A673 (cell line): ENCODE data around the gene RECQL5. TPM values are rescaled to one million over a fixed set of nuclear protein-coding genes. Genes with fewer than 3 reads are reported as not detected.

Experiments used
- BruUV-seq: library from RNA; stranded (reverse); fragments of 400-500 nt; replicated peaks from 2 replicates; lab custom pipeline; 2021; lab: Mats Ljungman, UMichigan
- CTCF ChIA-PET: fragments of 300-600 bp; sonication (Branson Sonifier 250); formaldehyde crosslinking; loops from one replicate; lab custom pipeline; 2022; ENCODE audit warnings: antibody characterized with exemption; lab: Charles Lee
- POLR2A ChIA-PET: fragments of 300-600 bp; sonication (Branson Sonifier 250); formaldehyde crosslinking; loops from one replicate; lab custom pipeline; 2022; ENCODE audit warnings: antibody characterized with exemption; ENCODE audit not compliant: low non-redundant PET; lab: Charles Lee
- DNase-seq: peaks from one replicate; pipeline ENCODE4 v3.0.0-alpha.2; 2015; ENCODE audit warnings: low spot score
- H3K27ac ChIP-seq: fragments of 200-600 bp; sonication (generic); 2 replicates; pipeline ENCODE4 v1.5.1; 2016; ENCODE audit warnings: mixed run types, low read depth, mild to moderate bottlenecking, mixed read lengths, antibody characterized with exemption, low read length; ENCODE audit not compliant: poor library complexity, severe bottlenecking
- H3K27me3 ChIP-seq: fragments of 200-600 bp; sonication (generic); replicated peaks from 2 replicates; pipeline ENCODE4 v1.6.1; 2017; ENCODE audit warnings: mixed run types, low read depth, mild to moderate bottlenecking, mixed read lengths, antibody characterized with exemption, low read length; ENCODE audit not compliant: insufficient read depth, poor library complexity
- H3K36me3 ChIP-seq: fragments of 200-600 bp; sonication (generic); 2 replicates; pipeline ENCODE4 v1.6.1; 2016; ENCODE audit warnings: mixed run types, mild to moderate bottlenecking, mixed read lengths, antibody characterized with exemption, low read length; ENCODE audit not compliant: insufficient read depth, poor library complexity, severe bottlenecking
- H3K4me1 ChIP-seq: fragments of 200-600 bp; sonication (generic); 2 replicates; pipeline ENCODE4 v1.6.1; 2017; ENCODE audit warnings: mixed run types, mild to moderate bottlenecking, mixed read lengths, antibody characterized with exemption, low read length; ENCODE audit not compliant: insufficient read depth, poor library complexity, severe bottlenecking
- H3K4me3 ChIP-seq: fragments of 200-600 bp; sonication (generic); 2 replicates; pipeline ENCODE4 v1.5.1; 2016; ENCODE audit warnings: low read depth, mixed run types, mild to moderate bottlenecking, mixed read lengths, low read length; ENCODE audit not compliant: poor library complexity, severe bottlenecking
- H3K9me3 ChIP-seq: fragments of 200-600 bp; sonication (generic); 2 replicates; pipeline ENCODE4 v1.6.1; 2016; ENCODE audit warnings: mixed run types, low read depth, mild to moderate bottlenecking, mixed read lengths, antibody characterized with exemption, low read length; ENCODE audit not compliant: poor library complexity, severe bottlenecking
- EZH2 ChIP-seq: fragments of 200-600 bp; sonication (generic); IDR thresholded peaks from 2 replicates; pipeline ENCODE4 v1.6.1; 2017; ENCODE audit warnings: borderline replicate concordance, low read depth, mild to moderate bottlenecking, mixed read lengths, antibody characterized with exemption, low read length; ENCODE audit not compliant: poor library complexity, severe bottlenecking
- intact Hi-C: fragments of 100-400 bp; cut with micrococcal nuclease; formaldehyde crosslinking; loops from one replicate; pipeline ENCODE4 v1.10.0; 2022; ENCODE audit not compliant: unreplicated experiment
- total RNA-seq: library from RNA; stranded (reverse); gene quantifications from 2 replicates; pipeline ENCODE4 v1.2.3, GENCODE V29; 2021
- TF ChIP-seq, protein P1 (sequence below): fragments of 300-800, 200-600 bp; sonication (generic); conservative IDR thresholded peaks from 2 replicates; pipeline ENCODE4 v1.5.1; 2017; ENCODE audit warnings: low read depth, mild to moderate bottlenecking, antibody characterized with exemption, low read length, moderate library complexity, mixed read lengths

RECQL5 gene
- total RNA-seq, 1 experiment from 2014 or later = 30.6 TPM

DNA sequence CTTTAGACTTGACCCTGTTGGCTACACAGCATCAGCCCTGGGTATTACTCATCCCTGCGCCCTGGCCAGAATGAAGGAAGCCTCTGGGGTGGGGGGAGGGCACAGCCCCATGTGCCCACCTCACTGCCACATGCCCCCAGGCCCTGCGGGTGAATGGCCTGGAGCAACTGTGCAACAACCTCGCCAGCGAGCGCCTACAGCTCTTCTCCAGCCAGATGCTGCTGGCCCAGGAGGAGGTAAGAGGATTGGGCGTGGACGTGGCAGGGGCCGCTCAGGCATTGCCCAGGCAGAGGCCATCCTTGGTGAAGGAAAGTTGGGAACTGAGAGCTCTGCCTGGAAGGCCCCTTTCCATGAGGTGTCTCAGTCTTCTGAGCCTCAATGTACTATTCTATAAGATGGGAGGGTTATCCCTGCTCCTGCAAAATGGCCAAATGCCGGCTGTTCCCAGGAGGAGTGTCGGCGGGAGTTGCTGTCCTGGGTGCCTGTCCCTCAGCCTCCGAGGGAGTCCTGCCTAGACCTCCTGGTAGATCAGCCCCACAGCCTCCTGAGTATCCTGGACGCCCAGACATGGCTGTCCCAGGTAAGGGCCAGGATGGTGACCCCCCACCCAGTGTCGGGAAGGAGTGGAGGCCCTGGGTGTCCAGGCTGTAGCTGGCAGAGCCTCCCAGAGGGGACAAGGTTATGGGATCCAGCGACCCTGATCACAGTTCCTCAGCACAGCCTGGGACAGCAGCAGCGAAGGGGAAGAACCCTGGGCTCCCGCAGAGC lies 70.5 kb downstream of the RECQL5 start:
- intact Hi-C loops = no loop called here
- H3K27me3 ChIP-seq = no peaks in the 10 kb centered on the region
- H3K4me1 ChIP-seq = no peaks in the 10 kb centered on the region
- no peaks in the 10 kb centered on the region for H3K36me3 ChIP-seq
- ChIA-PET POLR2A (no interaction called here), CTCF (no interaction called here)
- TF ChIP-seq, protein P1, sequence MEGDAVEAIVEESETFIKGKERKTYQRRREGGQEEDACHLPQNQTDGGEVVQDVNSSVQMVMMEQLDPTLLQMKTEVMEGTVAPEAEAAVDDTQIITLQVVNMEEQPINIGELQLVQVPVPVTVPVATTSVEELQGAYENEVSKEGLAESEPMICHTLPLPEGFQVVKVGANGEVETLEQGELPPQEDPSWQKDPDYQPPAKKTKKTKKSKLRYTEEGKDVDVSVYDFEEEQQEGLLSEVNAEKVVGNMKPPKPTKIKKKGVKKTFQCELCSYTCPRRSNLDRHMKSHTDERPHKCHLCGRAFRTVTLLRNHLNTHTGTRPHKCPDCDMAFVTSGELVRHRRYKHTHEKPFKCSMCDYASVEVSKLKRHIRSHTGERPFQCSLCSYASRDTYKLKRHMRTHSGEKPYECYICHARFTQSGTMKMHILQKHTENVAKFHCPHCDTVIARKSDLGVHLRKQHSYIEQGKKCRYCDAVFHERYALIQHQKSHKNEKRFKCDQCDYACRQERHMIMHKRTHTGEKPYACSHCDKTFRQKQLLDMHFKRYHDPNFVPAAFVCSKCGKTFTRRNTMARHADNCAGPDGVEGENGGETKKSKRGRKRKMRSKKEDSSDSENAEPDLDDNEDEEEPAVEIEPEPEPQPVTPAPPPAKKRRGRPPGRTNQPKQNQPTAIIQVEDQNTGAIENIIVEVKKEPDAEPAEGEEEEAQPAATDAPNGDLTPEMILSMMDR = no peak
- TF ChIP-seq EZH2 = no peak
- no TSS peak for BruUV-seq
- H3K27ac ChIP-seq = no peak overlapping the region
- H3K4me3 ChIP-seq = no peak overlapping the region
- DNase-seq = no peak
- no peaks in the 10 kb centered on the region for H3K9me3 ChIP-seq

DNA sequence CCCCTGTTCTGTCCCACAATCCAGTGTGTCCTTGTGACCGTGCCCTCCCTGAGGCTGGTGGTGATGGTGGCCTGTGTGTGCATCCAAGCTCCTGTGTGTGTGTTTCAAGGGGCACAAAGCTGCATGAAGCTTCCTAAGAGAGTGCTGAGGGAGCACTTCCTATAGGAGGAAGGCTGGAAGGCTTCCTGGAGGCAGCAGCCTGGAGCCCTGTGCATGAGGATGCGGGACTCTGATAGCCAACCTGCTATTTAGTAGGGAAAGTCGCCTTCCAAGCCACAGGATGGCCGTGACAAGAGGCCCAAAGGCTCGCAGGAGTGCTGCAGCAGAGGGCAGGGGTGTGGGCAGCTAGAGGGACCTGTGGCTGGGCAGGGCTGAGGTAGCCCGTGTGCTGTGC lies 71.0 kb downstream of the RECQL5 start:
- no peak for DNase-seq
- no TSS peak for BruUV-seq

GRCh38 chr17:75595284-75595919 lies 71.6 kb downstream of the RECQL5 start:
- ChIA-PET POLR2A (no interaction called here), CTCF (no interaction called here)
- no peaks in the 10 kb centered on the region for H3K9me3 ChIP-seq
- BruUV-seq = no TSS peak
- no peak overlapping the region for H3K4me3 ChIP-seq
- intact Hi-C loops = no loop called here
- no peak for TF ChIP-seq EZH2
- TF ChIP-seq, protein P1 = no peak
- H3K27me3 ChIP-seq = no peaks in the 10 kb centered on the region
- H3K36me3 ChIP-seq = no peaks in the 10 kb centered on the region
- H3K4me1 ChIP-seq = no peaks in the 10 kb centered on the region
- no peak for DNase-seq
- H3K27ac ChIP-seq = no peak overlapping the region

More for the DNA sequence above, 71.0 kb downstream of the RECQL5 start:
- POLR2A ChIA-PET = no interaction called here
- H3K4me1 ChIP-seq = no peaks in the 10 kb centered on the region
- CTCF ChIA-PET = no interaction called here
- no peaks in the 10 kb centered on the region for H3K9me3 ChIP-seq
- H3K27me3 ChIP-seq = no peaks in the 10 kb centered on the region
- no peak overlapping the region for H3K27ac ChIP-seq
- no peak overlapping the region for H3K4me3 ChIP-seq
- TF ChIP-seq, protein P1 = no peak
- TF ChIP-seq EZH2 = no peak
- no peaks in the 10 kb centered on the region for H3K36me3 ChIP-seq
- intact Hi-C loops = no loop called here
